Measurements from ENCODE around the gene RYK.
"Not testable (repeated sequence)": the region's sequence is repeated elsewhere in the genome, so short reads cannot be mapped to it uniquely, and the experiment has no call there.

Gene RYK

GRCh38 chr3:134253475-134254226, 3.0 kb upstream of the RYK start:
- no peak for DNase-seq

DNA sequence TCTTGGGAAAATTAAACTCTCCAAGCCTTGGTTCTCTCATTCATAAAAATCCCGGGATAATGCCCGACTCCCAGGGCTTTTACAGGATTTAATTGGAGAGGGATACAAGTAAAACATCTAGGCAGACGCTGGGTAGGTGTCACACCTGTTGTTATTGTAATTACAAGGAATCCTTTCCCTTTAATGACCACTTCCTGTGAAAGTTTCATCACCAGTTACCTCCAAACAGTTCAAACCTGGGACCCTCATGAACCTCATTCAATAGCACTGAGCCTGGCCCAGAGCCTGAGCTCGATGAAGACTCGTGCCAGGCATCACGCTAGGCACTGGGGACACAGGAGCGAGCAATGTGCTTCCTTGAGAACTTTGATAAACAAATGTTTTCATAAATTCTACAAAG, 2.1 kb upstream of the RYK start:
- DNase-seq = no peak

GRCh38 chr3:134251731-134252391, 1.2 kb upstream of the RYK start:
- no peak for DNase-seq

DNA sequence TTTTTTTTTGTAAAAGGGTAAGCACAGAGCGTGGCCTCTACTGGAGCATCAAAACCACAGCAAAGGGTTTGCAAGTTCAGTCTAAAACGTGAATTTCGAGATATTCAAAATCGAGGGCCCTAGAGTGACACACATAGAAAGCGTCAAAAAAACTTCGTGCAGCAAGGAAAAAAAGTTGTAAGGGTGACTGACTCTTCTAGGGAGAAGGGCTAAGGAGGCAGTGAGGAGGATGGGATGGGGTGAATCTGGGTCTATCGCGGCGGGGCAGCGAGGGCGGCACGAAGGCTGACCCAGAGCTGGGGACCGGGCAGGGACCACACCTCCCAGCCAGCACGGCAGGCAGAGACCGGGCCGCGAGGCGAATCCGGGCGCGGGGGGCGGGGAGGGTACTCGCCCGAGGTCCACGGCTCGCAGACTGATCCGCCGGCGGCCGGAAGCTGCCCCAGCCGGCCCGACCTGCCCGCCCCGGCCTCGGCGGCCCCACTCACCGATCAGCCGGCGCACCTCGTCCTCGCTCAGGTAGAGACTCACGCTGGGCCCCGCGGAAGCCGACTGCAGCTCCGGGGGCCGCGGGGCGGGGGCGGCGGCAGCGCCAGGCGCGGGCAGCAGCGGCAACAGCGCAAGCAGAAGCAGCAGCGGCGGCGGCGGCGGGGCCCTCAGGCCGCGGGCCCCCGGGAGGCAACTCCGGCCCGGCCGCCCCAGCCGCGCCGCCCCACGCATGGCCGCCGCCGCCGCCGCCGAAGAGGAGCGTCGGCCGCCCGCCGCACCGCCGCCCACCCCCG, 533 bp downstream of the RYK start:
- DNase-seq = no peak

DNA sequence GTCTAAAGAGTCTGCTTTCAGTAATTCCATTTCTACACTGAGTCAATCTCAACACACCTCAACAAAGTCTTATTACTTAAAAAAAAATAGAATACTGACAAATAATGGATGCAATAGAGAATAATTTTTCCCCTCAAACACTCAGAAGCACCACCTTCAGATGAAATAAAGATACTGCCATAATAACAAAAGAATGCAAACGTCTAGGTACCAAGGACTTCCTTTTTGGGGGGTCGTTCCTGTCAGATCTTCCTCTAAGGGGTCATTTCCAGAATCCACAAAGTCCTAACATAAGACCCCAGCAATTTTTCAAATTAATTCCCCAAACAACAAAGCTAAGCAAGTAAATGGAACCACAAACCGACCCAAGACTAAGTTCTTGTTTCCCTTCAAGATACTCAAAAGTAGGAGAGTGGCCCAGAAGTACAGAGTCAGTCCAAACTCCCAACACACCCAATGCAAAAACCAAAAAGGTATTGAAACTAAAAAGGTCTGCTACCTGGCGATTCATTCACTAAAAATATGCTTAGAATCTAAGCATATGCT, 1.3 kb downstream of the RYK start:
- DNase-seq = no peak

DNA sequence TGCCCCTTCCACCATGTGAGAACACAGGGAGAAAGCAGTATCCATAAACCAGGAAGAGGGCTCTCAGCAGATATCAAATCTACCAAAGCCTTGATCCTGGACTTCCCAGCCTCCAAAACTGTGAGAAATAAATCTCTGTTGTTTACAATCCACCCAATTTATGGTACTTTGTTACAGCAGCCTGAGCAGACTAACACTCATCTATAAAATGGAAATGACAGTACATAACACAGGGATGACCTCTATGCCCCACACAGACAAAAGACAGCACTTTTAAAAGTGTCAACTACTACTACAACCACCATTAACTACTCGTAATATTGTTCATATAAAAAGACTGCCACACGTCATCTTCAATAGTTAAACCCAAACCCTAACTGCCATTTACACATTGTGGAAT, 5.7 kb downstream of the RYK start:
- DNase-seq = no peak

- DNase-seq = no peak
These were observed 7.7 kb downstream of the RYK start for GRCh38 chr3:134242649-134243617.

DNA sequence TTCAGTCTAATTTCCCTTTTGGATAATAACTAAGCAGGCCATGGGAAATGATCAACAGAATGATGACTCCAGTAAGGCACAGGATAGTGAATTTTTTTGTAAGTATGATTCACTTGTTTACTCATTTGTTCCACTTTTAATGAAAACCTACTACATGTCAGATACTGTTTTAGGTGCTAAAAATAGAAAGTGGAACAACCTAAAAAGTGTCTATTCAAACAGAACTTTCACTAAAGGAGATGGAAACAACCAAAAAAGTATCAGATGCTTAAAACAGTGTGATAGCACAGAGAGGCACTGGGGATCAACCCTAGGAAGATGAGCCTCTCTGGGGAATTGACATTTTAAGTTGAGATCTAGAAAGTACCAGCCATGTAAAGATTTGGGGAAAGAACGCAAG, 11.1 kb downstream of the RYK start:
- DNase-seq = no peak

DNA sequence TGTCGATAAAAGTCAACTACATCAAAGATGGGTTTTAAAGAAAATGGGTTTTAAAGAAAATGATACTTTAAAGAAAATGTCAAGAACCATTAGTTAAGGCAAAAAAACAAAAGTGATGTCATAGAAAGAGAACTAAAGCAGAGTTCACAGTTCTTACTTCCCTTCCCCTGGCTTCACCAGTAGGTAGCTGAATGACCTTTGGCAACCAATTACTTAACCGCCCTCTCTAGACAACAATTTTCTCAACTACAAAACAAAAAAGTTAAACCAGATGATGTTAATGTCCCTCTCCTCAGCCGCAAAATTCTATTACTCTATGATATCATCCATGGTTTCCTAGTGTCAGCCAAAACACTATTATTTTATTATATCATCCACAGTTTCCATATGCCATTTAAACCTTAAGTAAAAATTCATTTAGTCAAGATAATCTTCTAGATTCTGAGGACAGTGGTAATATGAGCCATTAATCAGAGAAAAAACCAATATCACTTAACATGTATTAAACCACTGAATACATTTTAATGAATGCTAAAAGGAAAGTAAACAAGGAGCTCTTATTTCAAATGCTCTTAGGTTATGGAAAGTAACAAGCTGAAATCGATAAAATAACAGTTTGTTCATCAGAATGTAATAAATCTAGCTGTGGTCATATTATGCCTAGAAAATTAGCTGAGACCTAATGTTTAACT, 13.1 kb downstream of the RYK start:
- DNase-seq = no peak

GRCh38 chr3:134236505-134237170, 14.0 kb downstream of the RYK start:
- no peak for DNase-seq

DNA sequence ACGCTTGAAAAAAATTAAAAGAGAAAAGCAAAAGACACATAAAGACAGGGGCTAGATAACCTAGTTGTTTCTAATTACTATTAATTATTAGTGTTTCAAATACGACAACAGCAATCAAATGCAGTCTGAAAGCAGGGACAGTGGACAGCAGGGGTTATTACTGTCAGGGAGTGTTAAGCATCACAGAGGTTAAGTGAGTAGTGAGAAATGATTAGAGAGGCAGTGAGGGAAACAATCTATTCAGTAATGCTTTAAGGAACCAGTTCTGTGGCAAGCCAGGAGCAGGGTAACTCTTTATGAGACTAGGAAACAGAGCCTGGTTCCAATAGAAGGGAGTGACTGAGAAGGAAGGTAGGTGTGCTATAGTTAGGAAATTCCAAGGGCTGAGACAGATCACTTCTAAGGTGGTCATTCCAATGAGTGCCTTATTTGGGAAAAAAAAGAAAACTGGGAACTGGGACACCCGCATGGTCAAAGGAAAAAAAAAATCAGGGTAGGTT, 15.0 kb downstream of the RYK start:
- no peak for DNase-seq

DNA sequence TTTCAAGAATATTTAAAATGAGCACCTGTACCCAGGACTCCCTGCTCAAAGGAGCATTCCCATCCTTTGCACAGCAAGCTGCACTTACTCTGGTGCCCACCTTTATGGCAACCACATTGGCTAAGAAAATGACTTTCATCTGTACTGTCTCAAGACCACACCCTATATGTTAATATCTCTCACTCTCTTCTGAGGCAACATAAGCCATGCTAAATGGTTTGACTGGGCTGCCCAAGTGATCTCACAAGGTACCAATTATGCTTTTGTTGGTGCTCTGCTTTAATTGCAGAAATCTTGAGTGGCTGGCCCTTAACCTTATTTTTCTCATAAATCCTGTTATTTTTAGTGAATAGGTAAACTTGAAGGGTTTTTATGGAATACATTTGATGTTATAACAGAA, 17.7 kb downstream of the RYK start:
- no peak for DNase-seq

- DNase-seq = no peak
These were observed 18.5 kb downstream of the RYK start for GRCh38 chr3:134232151-134232550.

- DNase-seq = no peak
These were observed 19.5 kb downstream of the RYK start for GRCh38 chr3:134231131-134231530.

GRCh38 chr3:134229038-134229437, 21.6 kb downstream of the RYK start:
- DNase-seq = no peak

DNA sequence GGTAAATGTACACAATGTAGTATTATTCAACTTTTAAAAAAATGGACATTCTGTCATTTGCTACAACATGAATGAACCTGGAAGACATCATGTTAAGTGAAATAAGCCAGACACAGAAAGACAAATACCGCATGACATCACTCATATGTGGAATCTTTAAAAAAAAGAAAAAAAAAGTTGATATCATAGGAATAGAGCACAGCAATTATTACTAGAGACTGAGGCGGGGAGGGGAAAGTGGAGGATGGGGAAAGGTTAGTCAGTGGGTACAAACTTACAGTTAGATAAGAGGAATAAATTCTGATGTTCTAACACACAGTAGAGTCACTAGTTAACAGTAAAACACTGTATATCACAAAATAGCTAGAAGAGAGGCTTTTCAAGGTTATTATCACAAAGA, 22.2 kb downstream of the RYK start:
- no peak for DNase-seq

- DNase-seq = no peak
These were observed 22.6 kb downstream of the RYK start for GRCh38 chr3:134228035-134228434.

DNA sequence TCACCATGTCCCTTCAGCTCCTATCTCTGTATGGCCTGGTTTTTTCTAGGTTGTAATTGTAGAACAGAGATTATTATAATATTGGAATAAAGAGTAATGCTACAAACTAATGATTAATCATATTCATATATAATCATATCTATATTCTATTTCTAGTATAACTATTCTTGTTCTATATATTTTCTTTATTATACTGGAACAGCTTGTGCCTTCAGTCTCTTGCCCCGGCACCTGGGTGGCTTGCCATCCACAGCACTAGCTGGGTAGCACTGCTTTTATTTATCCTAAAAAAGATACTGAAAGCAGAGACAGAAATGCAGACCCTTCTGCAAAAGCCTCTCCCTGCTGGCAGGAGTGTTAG, 25.9 kb downstream of the RYK start:
- not testable (repeated sequence) for DNase-seq

DNA sequence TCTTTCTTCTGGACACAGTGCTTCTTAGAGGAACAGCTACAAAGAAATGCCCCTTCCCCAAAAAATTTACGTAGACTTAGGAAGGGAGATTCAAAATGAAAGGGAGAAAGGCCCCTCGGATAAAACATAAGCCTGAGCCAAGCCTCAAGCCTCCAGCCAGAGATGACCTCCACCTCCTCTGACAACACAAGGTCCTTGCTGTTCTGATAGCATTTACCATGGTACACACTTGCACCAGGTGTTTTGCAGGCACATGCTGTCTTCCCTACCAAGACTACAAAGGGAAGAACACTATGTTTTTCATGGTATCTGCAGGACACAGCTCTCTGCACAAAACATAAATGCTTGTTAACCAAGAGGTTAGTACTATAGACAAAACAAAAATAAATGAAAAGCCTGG, 27.8 kb downstream of the RYK start:
- DNase-seq = no peak

DNA sequence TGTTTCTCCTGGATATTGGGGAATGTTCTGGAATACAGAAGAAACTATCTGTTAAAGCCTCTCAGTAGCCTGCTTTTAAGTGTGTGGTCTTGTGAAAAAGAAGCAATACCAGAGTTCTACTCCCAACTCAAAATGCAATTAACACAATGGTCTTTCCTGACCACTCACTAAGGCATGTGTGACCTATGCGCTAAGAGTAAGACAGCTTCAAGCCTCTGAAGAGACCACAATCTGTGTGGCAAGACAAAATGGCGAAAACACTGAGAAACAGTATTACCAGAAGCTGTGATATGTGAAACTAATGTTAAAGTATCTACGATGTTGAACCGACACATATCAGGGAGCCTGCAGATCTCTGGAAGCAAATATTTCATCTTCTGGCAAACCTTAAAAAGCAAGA, 33.8 kb downstream of the RYK start:
- no peak for DNase-seq

DNA sequence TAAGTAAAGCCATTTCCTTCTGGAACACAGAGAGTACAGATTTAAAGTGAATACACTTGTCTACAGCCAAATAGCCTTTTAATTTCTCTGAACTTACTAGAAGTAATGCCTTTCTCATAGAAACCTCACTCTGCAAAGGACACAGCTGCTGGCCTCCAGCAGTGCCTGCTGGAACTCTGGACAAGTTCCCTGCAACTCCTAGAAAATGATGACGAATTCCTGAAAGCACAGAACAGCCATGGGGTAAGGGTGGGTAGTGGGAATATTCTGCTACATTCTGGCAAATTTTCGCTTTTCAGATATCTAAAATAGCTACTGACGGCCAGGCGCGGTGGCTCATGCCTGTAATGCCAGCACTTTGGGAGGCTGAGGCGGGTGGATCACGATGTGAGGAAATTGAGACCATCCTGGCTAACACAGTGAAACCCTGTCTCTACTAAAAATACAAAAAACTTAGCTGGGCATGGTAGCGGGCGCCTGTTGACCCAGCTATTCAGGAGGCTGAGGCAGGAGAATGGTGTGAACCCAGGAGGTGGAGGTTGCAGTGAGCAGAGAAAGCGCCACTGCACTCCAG, 34.4 kb downstream of the RYK start:
- DNase-seq = no peak
